ENCODE results near the gene S100A2.
"Not testable (repeated sequence)": the region's sequence is repeated elsewhere in the genome, so short reads cannot be mapped to it uniquely, and the experiment has no call there.

The S100A2 gene

GRCh38 chr1:153526132-153526543 is 39.5 kb downstream of the S100A2 start:
- Histone ChIP-seq H3K4me3 (replicated peaks; ENCODE audit: insufficient read depth, low read length) (no peak overlapping the region), H3K27ac (replicated peaks) (no peak overlapping the region), H3K27me3 (ENCODE audit: insufficient read depth, poor library complexity, severe bottlenecking) (no peaks in the 10 kb centered on the region)
- TF ChIP-seq REST (IDR thresholded peaks at IDR 0.05; ENCODE audit: insufficient replicate concordance, low read depth) (no peak), SPI1 (IDR thresholded peaks at IDR 0.05; ENCODE audit: borderline replicate concordance, low read depth) (peak; percentile 15; the same call in 1 of the 2 replicates)
- DNase-seq (ENCODE audit: low read depth in 1 of 2, low spot score in 1 of 2), result no peak

- no peak for TF ChIP-seq SPI1 (IDR thresholded peaks at IDR 0.05; ENCODE audit: borderline replicate concordance, low read depth)
- no peak for TF ChIP-seq POLR2AphosphoS5 (IDR thresholded peaks at IDR 0.05; ENCODE audit: low read depth)
- TF ChIP-seq CTCF (IDR thresholded peaks at IDR 0.05; ENCODE audit: insufficient read depth, low read length), result no peak
- no peak for TF ChIP-seq REST (IDR thresholded peaks at IDR 0.05; ENCODE audit: insufficient replicate concordance, low read depth)
- no peak for TF ChIP-seq GABPA (IDR thresholded peaks at IDR 0.05; ENCODE audit: low read depth)
- Histone ChIP-seq H3K27me3 (ENCODE audit: insufficient read depth, poor library complexity, severe bottlenecking) (no peaks in the 10 kb centered on the region), H3K4me3 (replicated peaks; ENCODE audit: insufficient read depth, low read length) (no peak overlapping the region), H3K27ac (replicated peaks) (no peak overlapping the region)
- no peak for DNase-seq (ENCODE audit: low read depth in 1 of 2, low spot score in 1 of 2)
Measured at GRCh38 chr1:153525088-153525728, 40.4 kb downstream of the S100A2 start.

- H3K27me3 ChIP-seq (ENCODE audit: insufficient read depth, poor library complexity, severe bottlenecking); H3K27ac ChIP-seq (replicated peaks); DNase-seq (ENCODE audit: low read depth in 1 of 2, low spot score in 1 of 2); H3K4me3 ChIP-seq (replicated peaks; ENCODE audit: insufficient read depth, low read length): not testable (repeated sequence)
Measured at GRCh38 chr1:153522353-153523048, 43.1 kb downstream of the S100A2 start.

- not testable (repeated sequence) for H3K4me3 ChIP-seq (replicated peaks; ENCODE audit: insufficient read depth, low read length); DNase-seq (ENCODE audit: low read depth in 1 of 2, low spot score in 1 of 2); H3K27me3 ChIP-seq (ENCODE audit: insufficient read depth, poor library complexity, severe bottlenecking); H3K27ac ChIP-seq (replicated peaks)
Measured at GRCh38 chr1:153521808-153522207, 43.8 kb downstream of the S100A2 start.

GRCh38 chr1:153520818-153521476 is 44.7 kb downstream of the S100A2 start:
- DNase-seq (ENCODE audit: low read depth in 1 of 2, low spot score in 1 of 2), result no peak
- no peak for TF ChIP-seq REST (IDR thresholded peaks at IDR 0.05; ENCODE audit: insufficient replicate concordance, low read depth)
- no peak for TF ChIP-seq SPI1 (IDR thresholded peaks at IDR 0.05; ENCODE audit: borderline replicate concordance, low read depth)
- no peak for TF ChIP-seq CTCF (IDR thresholded peaks at IDR 0.05; ENCODE audit: insufficient read depth, low read length)
- no peak for TF ChIP-seq GABPA (IDR thresholded peaks at IDR 0.05; ENCODE audit: low read depth)
- TF ChIP-seq POLR2AphosphoS5 (IDR thresholded peaks at IDR 0.05; ENCODE audit: low read depth), result no peak
- H3K27ac ChIP-seq (replicated peaks), result no peak overlapping the region
- no peak overlapping the region for H3K4me3 ChIP-seq (replicated peaks; ENCODE audit: insufficient read depth, low read length)
- no peaks in the 10 kb centered on the region for H3K27me3 ChIP-seq (ENCODE audit: insufficient read depth, poor library complexity, severe bottlenecking)

GRCh38 chr1:153520137-153520691 is 45.4 kb downstream of the S100A2 start:
- not testable (repeated sequence) for H3K27ac ChIP-seq (replicated peaks); DNase-seq (ENCODE audit: low read depth in 1 of 2, low spot score in 1 of 2); H3K4me3 ChIP-seq (replicated peaks; ENCODE audit: insufficient read depth, low read length); H3K27me3 ChIP-seq (ENCODE audit: insufficient read depth, poor library complexity, severe bottlenecking)

Measured in HL-60 (cell line).